Measurements from ENCODE around the gene RGR.

DNA sequence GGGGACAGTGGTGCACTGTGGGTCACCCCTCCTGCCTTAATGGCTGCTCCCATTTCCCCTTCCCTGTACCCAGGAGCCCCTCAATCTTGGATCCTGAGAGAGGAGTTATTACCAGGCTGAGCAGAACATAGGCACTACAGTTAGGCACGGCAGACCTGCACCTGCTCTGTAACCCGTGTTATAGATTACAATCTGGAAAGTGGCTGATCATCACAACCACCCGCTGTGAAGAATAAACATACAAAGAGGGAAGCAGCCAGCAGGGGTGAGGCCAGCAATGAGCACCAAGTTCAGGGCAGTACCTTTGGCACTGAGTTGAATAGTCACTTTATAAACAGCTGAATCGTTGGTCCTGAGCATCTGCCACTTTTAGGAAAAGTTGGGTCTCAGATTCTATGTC lies 48.8 kb upstream of the RGR start:
- no peak for TF ChIP-seq POLR2A (IDR thresholded peaks at IDR 0.05)
- no peak for TF ChIP-seq POLR2AphosphoS5 (IDR thresholded peaks at IDR 0.05)
- TF ChIP-seq CTCF (IDR thresholded peaks at IDR 0.05) = no peak
- no peak for TF ChIP-seq EP300 (IDR thresholded peaks at IDR 0.05)

Measured in gastroesophageal sphincter (tissue), 3 donors.